Tibial nerve (tissue), 4 donors: ENCODE data around the gene HSPB1. TPM values are rescaled to one million over a fixed set of nuclear protein-coding genes. Genes with fewer than 3 reads are reported as not detected.

Source experiments
- DNase-seq, 2 donors: peaks; one replicate each; pipeline ENCODE4 v3.0.0-alpha.2; 2019; ENCODE audit warnings: low spot score in 2 of 2
- H3K27ac ChIP-seq, 4 donors: fragments of 200-600 bp; sonication (generic) in 3 of 4; one replicate each; pipeline ENCODE4 v1.5.1; 2017 to 2019; ENCODE audit warnings: mild to moderate bottlenecking in 1 of 4
- H3K27me3 ChIP-seq, 2 donors: fragments of 200-600 bp; sonication (generic) in 1 of 2; one replicate each; pipeline versions ENCODE4 v1.5.1 to v1.6.0; 2017 to 2019
- H3K36me3 ChIP-seq, 3 donors: fragments of 200-600 bp; sonication (generic); one replicate each; pipeline ENCODE4 v1.5.1; 2018 to 2019
- H3K4me1 ChIP-seq, 4 donors: fragments of 200-600 bp; sonication (generic) in 3 of 4; one replicate each; pipeline ENCODE4 v1.5.1; 2017 to 2019
- H3K4me3 ChIP-seq, 4 donors: fragments of 200-600 bp; sonication (generic) in 3 of 4; one replicate each; pipeline ENCODE4 v1.5.1; 2017 to 2019; ENCODE audit warnings: mild to moderate bottlenecking in 1 of 4, moderate library complexity in 1 of 4
- H3K9me3 ChIP-seq, 4 donors: fragments of 200-600 bp; sonication (generic) in 3 of 4; one replicate each; pipeline ENCODE4 v1.5.1; 2017 to 2019
- CTCF ChIP-seq, 5 experiments: fragments of 200-600 bp in 3 of 5; fragments of 450-650 bp in 2 of 5; sonication (generic) in 3 of 5; IDR thresholded peaks; one replicate each; pipeline ENCODE4 v1.5.1; 2016 to 2019; ENCODE audit warnings: antibody characterized with exemption in 5 of 5, mild to moderate bottlenecking in 3 of 5, moderate library complexity in 2 of 5
- EP300 ChIP-seq, 2 donors: sonication (generic); formaldehyde crosslinking; IDR thresholded peaks; one replicate each; pipeline ENCODE4 v1.6.1; 2017; ENCODE audit warnings: antibody characterized with exemption in 2 of 2, mild to moderate bottlenecking in 1 of 2
- POLR2A ChIP-seq, 2 donors: fragments of 450-650 bp; IDR thresholded peaks; one replicate each; pipeline ENCODE4 v1.6.1; 2017; ENCODE audit warnings: antibody characterized with exemption in 2 of 2, mild to moderate bottlenecking in 2 of 2, moderate library complexity in 2 of 2
- WGBS, 2 donors: methylation state at CpG; one replicate each; pipeline ENCODE4 v1.1.5; 2018; 5-methylcytosine and 5-hydroxymethylcytosine counted together
- total RNA-seq, 4 donors: library from RNA; depleted of rRNA; stranded (reverse); fragments of >200 nt; gene quantifications; one replicate each; pipeline ENCODE4 v1.1.0, GENCODE V29; 2016

HSPB1 gene
- total RNA-seq, 4 donors from 2014 or later: 272 to 385 (median 324) TPM

- TF ChIP-seq CTCF (IDR thresholded peaks at IDR 0.05): no peak
- no peak for TF ChIP-seq EP300 (IDR thresholded peaks at IDR 0.05)
- TF ChIP-seq POLR2A (IDR thresholded peaks at IDR 0.05): no peak
- no peak overlapping the region for H3K27ac ChIP-seq
Measured at GRCh38 chr7:76281006-76281705, 21.3 kb upstream of the HSPB1 start.

GRCh38 chr7:76281706-76282343 is 20.6 kb upstream of the HSPB1 start:
- H3K4me3 ChIP-seq: peak overlapping the region in 2 of 4 donors; percentile 36 to 58
- H3K9me3 ChIP-seq: no peaks in the 10 kb centered on the region
- peaks cover 0 to 30% (median 8%) of the 10 kb centered on the region in 4 donors for H3K4me1 ChIP-seq
- no peak overlapping the region for H3K27ac ChIP-seq
- no peak for DNase-seq
- H3K36me3 ChIP-seq: no peaks in the 10 kb centered on the region
- WGBS, 2 donors: 5 to 8% methylated on average over 3 to 18 of the region's 36 CpGs
- H3K27me3 ChIP-seq: peaks cover 0 to 37% of the 10 kb centered on the region in 2 donors
- TF ChIP-seq EP300 (IDR thresholded peaks at IDR 0.05) (no peak), CTCF (IDR thresholded peaks at IDR 0.05) (no peak), POLR2A (IDR thresholded peaks at IDR 0.05) (no peak)

More at GRCh38 chr7:76281006-76281705, 21.3 kb upstream of the HSPB1 start:
- DNase-seq: no peak
- Histone ChIP-seq H3K27me3 (peaks cover 0 to 44% of the 10 kb centered on the region in 2 donors), H3K4me1 (peaks cover 0 to 30% (median 8%) of the 10 kb centered on the region in 4 donors), H3K4me3 (peak overlapping the region in 2 of 4 donors; percentile 33 to 58), H3K9me3 (no peaks in the 10 kb centered on the region), H3K36me3 (no peaks in the 10 kb centered on the region)
- WGBS, 2 donors: 2 to 5% methylated on average over 25 to 36 of the region's 63 CpGs

GRCh38 chr7:76282344-76283253 is 19.9 kb upstream of the HSPB1 start:
- peaks cover 0 to 36% of the 10 kb centered on the region in 2 donors for H3K27me3 ChIP-seq
- no peak overlapping the region for H3K27ac ChIP-seq
- WGBS, 2 donors: 3 to 5% methylated on average over 15 to 34 of the region's 98 CpGs
- no peak for DNase-seq
- H3K4me3 ChIP-seq: peak overlapping the region in 3 of 4 donors; percentile 35 to 58 (median 36)
- peaks cover 0 to 30% (median 8%) of the 10 kb centered on the region in 4 donors for H3K4me1 ChIP-seq
- H3K9me3 ChIP-seq: no peaks in the 10 kb centered on the region
- no peak for TF ChIP-seq POLR2A (IDR thresholded peaks at IDR 0.05)
- no peak for TF ChIP-seq CTCF (IDR thresholded peaks at IDR 0.05)
- TF ChIP-seq EP300 (IDR thresholded peaks at IDR 0.05): no peak
- no peaks in the 10 kb centered on the region for H3K36me3 ChIP-seq

- 70 to 73% methylated on average over 12 to 13 of the region's 17 CpGs for WGBS, 2 donors
- no peak for DNase-seq
Measured at GRCh38 chr7:76283254-76284159, 19.0 kb upstream of the HSPB1 start.

More at GRCh38 chr7:76283254-76284159, 19.0 kb upstream of the HSPB1 start:
- Histone ChIP-seq H3K36me3 (no peaks in the 10 kb centered on the region), H3K4me3 (peak overlapping the region in 2 of 4 donors; percentile 36 to 58), H3K27ac (no peak overlapping the region), H3K4me1 (peaks cover 0 to 30% (median 8%) of the 10 kb centered on the region in 4 donors), H3K27me3 (peaks cover 0 to 36% of the 10 kb centered on the region in 2 donors), H3K9me3 (no peaks in the 10 kb centered on the region)
- TF ChIP-seq POLR2A (IDR thresholded peaks at IDR 0.05): no peak
- no peak for TF ChIP-seq CTCF (IDR thresholded peaks at IDR 0.05)
- TF ChIP-seq EP300 (IDR thresholded peaks at IDR 0.05): no peak
